ENCODE measurements around the gene FGFBP1. TPM values are rescaled to one million over a fixed set of nuclear protein-coding genes. Genes with fewer than 3 reads are reported as not detected.

The FGFBP1 gene
- total and polyA plus RNA-seq, 2 experiments from 2014 or later, result not detected

GRCh38 chr4:15963576-15963975, 25.0 kb upstream of the FGFBP1 start:
- no peak overlapping the region for H3K4me3 ChIP-seq
- no peak for DNase-seq (ENCODE audit: low read depth in 1 of 2, low spot score in 1 of 2)
- no peaks in the 10 kb centered on the region for H3K4me1 ChIP-seq (ENCODE audit: low read depth)
- H3K9me3 ChIP-seq (ENCODE audit: low read depth), result no peaks in the 10 kb centered on the region
- TF ChIP-seq, protein P1, sequence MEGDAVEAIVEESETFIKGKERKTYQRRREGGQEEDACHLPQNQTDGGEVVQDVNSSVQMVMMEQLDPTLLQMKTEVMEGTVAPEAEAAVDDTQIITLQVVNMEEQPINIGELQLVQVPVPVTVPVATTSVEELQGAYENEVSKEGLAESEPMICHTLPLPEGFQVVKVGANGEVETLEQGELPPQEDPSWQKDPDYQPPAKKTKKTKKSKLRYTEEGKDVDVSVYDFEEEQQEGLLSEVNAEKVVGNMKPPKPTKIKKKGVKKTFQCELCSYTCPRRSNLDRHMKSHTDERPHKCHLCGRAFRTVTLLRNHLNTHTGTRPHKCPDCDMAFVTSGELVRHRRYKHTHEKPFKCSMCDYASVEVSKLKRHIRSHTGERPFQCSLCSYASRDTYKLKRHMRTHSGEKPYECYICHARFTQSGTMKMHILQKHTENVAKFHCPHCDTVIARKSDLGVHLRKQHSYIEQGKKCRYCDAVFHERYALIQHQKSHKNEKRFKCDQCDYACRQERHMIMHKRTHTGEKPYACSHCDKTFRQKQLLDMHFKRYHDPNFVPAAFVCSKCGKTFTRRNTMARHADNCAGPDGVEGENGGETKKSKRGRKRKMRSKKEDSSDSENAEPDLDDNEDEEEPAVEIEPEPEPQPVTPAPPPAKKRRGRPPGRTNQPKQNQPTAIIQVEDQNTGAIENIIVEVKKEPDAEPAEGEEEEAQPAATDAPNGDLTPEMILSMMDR (IDR thresholded peaks at IDR 0.05; ENCODE audit: low read depth, low read length), result no peak
- H3K27ac ChIP-seq, result no peak overlapping the region
- no peaks in the 10 kb centered on the region for H3K27me3 ChIP-seq
- no peaks in the 10 kb centered on the region for H3K36me3 ChIP-seq

GRCh38 chr4:15963001-15963451, 24.5 kb upstream of the FGFBP1 start, which contains the start of gene FGFBP2:
FGFBP2 (minus strand) TSS chr4:15963175; CDS start chr4:15963129, 46 bp downstream.
- Histone ChIP-seq H3K4me3 (no peak within 1 kb of the TSS), H3K27ac (no peak within 1 kb of the TSS), H3K9me3 (ENCODE audit: low read depth) (no peaks in the 10 kb centered on the region), H3K4me1 (ENCODE audit: low read depth) (no peaks in the 10 kb centered on the region), H3K36me3 (no peaks in the 10 kb centered on the region), H3K27me3 (no peaks in the 10 kb centered on the region)
- DNase-seq (ENCODE audit: low read depth in 1 of 2, low spot score in 1 of 2), result peak; percentile 61 to 66
- TF ChIP-seq, protein P1 (IDR thresholded peaks at IDR 0.05; ENCODE audit: low read depth, low read length), result peak; percentile 61

DNA sequence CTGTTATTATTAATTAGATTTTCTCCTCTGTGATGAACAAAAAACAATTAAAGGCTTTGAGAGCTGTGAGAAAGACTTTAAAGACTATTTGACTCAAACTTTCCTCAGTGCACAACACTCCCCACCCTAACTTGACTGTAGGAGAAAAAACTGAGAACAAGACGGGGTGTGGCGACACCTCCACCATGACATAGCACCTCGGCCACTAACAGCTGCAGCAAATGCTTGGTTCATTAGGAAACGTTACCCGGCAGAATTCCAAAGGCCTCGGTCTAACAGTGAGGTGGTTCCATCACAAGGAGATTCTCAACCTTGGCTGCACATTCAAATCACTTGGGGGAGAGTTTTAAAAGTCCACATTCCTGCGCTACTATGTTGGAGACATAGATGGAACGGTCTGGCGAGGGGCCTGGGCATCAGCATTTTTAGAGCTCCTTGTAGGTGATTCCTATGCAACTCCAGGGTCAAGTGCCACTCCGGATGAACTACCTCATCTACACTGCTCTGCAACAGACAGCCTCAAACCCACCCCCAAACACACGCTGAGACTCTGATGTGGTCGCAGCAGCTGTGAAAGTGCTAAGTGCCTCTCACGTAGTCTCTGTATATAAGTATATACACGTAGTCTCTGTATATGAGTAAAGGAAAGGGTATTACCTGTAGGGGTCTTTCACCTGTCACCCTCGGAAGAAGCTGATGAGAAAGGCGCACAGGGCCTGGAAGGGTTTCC, 23.4 kb upstream of the FGFBP1 start:
- Histone ChIP-seq H3K27ac (no peak overlapping the region), H3K4me1 (ENCODE audit: low read depth) (no peaks in the 10 kb centered on the region), H3K4me3 (no peak overlapping the region), H3K27me3 (no peaks in the 10 kb centered on the region), H3K9me3 (ENCODE audit: low read depth) (no peaks in the 10 kb centered on the region), H3K36me3 (no peaks in the 10 kb centered on the region)
- no peak for DNase-seq (ENCODE audit: low read depth in 1 of 2, low spot score in 1 of 2)
- TF ChIP-seq, protein P1 (IDR thresholded peaks at IDR 0.05; ENCODE audit: low read depth, low read length), result no peak

DNA sequence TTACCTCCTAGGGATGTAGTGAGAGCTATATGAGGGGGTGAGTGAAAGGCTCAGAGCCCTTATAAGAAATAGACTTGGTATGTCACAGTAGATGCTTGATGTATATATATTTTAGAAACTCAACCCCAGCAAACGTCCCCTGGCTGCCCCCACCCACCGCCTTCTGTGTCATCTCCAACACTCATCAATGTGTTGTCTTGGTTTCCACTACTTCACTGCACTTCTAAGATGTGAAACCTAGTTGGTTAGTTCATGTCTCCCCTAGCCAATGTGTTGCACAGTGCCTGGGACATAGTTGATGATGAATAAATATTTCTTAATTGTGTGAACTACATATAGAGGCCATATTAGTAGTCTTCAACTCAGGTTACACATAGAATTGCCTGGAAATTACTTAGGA, 20.0 kb upstream of the FGFBP1 start:
- Histone ChIP-seq H3K9me3 (ENCODE audit: low read depth) (no peaks in the 10 kb centered on the region), H3K36me3 (no peaks in the 10 kb centered on the region), H3K27ac (no peak overlapping the region), H3K4me1 (ENCODE audit: low read depth) (no peaks in the 10 kb centered on the region), H3K27me3 (no peaks in the 10 kb centered on the region), H3K4me3 (no peak overlapping the region)
- DNase-seq (ENCODE audit: low read depth in 1 of 2, low spot score in 1 of 2), result no peak
- TF ChIP-seq, protein P1 (IDR thresholded peaks at IDR 0.05; ENCODE audit: low read depth, low read length), result no peak

DNA sequence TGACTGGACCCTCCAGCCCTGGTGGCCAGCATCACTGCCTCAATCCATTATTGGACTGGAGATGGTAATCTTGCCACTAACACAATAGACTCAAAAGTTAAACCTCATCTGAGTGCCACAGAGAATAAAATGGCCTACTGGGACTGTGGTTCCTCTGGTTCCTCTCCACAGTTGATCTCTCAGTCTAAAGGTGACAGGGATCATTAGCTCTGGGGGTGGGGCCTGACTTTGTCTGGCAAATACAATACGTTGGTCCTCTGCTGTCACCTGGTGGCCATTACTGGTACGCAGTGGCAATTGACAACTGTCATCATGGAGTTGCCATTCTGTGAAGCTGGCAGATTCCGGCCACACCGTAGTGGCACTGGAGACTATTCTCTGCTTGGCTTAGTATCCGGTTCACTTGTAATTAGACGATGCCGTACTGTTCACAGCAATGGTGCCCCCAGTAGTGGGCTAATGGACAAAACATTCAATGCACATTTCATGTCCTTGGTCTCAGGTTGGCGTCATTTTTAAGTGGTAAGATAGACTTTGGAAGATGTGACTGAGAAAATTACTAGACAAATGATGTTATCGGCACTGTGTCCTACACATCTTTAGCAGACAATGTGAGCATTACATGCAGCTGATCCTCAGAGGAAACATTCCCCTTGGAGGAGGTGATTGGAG, 17.8 kb upstream of the FGFBP1 start:
- H3K9me3 ChIP-seq (ENCODE audit: low read depth), result no peaks in the 10 kb centered on the region
- TF ChIP-seq, protein P1 (IDR thresholded peaks at IDR 0.05; ENCODE audit: low read depth, low read length), result peak; percentile 99
- no peaks in the 10 kb centered on the region for H3K27me3 ChIP-seq
- no peak overlapping the region for H3K27ac ChIP-seq
- DNase-seq (ENCODE audit: low read depth in 1 of 2, low spot score in 1 of 2), result peak; percentile 66 to 80
- H3K4me1 ChIP-seq (ENCODE audit: low read depth), result no peaks in the 10 kb centered on the region
- H3K4me3 ChIP-seq, result no peak overlapping the region
- no peaks in the 10 kb centered on the region for H3K36me3 ChIP-seq
